SK-N-SH treated with all-trans-retinoic acid at 6 μM for 48 hours (cell line): ENCODE data around the gene RIMS4.

Experiments used
- CSRNP3 ChIP-seq: fragments of 250-450 bp; sonication (Bioruptor Pico); IDR thresholded peaks from 2 replicates; pipeline ENCODE4 v1.5.1; 2021; ENCODE audit warnings: mild to moderate bottlenecking, moderate library complexity
- PATZ1 ChIP-seq: fragments of 250-450 bp; sonication (Bioruptor Pico); IDR thresholded peaks from 2 replicates; pipeline ENCODE4 v1.8.0; 2020; ENCODE audit warnings: mild to moderate bottlenecking, moderate library complexity, borderline replicate concordance
- POU6F1 ChIP-seq: fragments of 250-450 bp; sonication (Bioruptor Pico); IDR thresholded peaks from 2 replicates; pipeline ENCODE4 v1.8.0; 2021; ENCODE audit warnings: low read depth, mild to moderate bottlenecking, moderate library complexity, borderline replicate concordance
- PPARA ChIP-seq: fragments of 250-450 bp; sonication (Bioruptor Pico); IDR thresholded peaks from 2 replicates; pipeline ENCODE4 v1.5.0; 2020; ENCODE audit warnings: mild to moderate bottlenecking, borderline replicate concordance
- ZFP30 ChIP-seq: fragments of 450-650 bp; formaldehyde crosslinking; IDR thresholded peaks from 2 replicates; pipeline ENCODE4 v1.5.0; 2022; ENCODE audit warnings: mild to moderate bottlenecking, moderate library complexity
- ZNF8 ChIP-seq: fragments of 450-650 bp; formaldehyde crosslinking; IDR thresholded peaks from 2 replicates; pipeline ENCODE4 v1.5.0; 2020; ENCODE audit warnings: mild to moderate bottlenecking, moderate library complexity

- TF ChIP-seq PATZ1 (CRISPR knock-in tag) = no peak
- no peak for TF ChIP-seq ZNF8 (CRISPR knock-in tag)
- TF ChIP-seq POU6F1 (CRISPR knock-in tag) = no peak
- no peak for TF ChIP-seq PPARA (CRISPR knock-in tag)
- TF ChIP-seq CSRNP3 = no peak
- no peak for TF ChIP-seq ZFP30
Observed at GRCh38 chr20:44769481-44769863, 40.9 kb downstream of the RIMS4 start.
